Measurements from ENCODE around the gene C5orf58. TPM values are rescaled to one million over a fixed set of nuclear protein-coding genes. Genes with fewer than 3 reads are reported as not detected.

The C5orf58 gene
- total and polyA plus RNA-seq, 10 of the 15 experiments (the other 5 are each of a cell fraction or from before 2014, with no cell fraction given), result 0.13 to 0.27 (median 0.26) TPM; not detected in 7

DNA sequence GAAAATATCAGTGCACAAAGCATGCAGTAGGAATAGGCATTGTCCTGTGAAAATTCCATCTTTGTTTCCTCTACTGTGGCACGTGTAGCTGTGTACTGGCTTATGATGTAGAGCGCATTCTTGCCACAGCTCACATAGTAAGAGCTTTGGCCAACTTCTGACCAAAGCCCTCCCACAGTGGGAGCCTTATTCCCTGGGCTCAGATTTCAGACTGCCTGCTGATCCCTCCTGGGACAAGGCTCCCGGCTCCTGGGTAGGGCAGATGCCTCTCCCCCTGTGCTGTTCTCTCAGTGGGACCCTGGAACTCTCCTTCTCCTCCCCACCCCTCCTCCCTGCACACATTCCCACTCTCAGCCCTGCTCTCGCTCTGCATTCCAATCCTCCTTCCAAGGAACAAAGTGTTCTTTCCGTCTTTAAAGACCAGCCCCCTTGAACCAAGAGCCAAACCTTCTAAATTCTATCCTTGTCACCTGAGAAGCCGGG is 47.3 kb downstream of the C5orf58 start (continued):
- TF ChIP-seq, protein P1, sequence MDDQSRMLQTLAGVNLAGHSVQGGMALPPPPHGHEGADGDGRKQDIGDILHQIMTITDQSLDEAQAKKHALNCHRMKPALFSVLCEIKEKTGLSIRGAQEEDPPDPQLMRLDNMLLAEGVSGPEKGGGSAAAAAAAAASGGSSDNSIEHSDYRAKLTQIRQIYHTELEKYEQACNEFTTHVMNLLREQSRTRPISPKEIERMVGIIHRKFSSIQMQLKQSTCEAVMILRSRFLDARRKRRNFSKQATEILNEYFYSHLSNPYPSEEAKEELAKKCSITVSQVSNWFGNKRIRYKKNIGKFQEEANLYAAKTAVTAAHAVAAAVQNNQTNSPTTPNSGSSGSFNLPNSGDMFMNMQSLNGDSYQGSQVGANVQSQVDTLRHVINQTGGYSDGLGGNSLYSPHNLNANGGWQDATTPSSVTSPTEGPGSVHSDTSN (IDR thresholded peaks at IDR 0.05; ENCODE audit: insufficient replicate concordance, low read depth, low read length), result no peak
- TF ChIP-seq IKZF1 (conservative IDR thresholded peaks at IDR 0.05) (no peak), CHD4 (IDR thresholded peaks at IDR 0.05) (no peak), IKZF2 (IDR thresholded peaks at IDR 0.05) (no peak), PAX8 (IDR thresholded peaks at IDR 0.05) (no peak)
- TF ChIP-seq, protein P2, sequence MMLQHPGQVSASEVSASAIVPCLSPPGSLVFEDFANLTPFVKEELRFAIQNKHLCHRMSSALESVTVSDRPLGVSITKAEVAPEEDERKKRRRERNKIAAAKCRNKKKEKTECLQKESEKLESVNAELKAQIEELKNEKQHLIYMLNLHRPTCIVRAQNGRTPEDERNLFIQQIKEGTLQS (IDR thresholded peaks at IDR 0.05; ENCODE audit: borderline replicate concordance, extremely low read depth, low read depth, low read length), result no peak

DNA sequence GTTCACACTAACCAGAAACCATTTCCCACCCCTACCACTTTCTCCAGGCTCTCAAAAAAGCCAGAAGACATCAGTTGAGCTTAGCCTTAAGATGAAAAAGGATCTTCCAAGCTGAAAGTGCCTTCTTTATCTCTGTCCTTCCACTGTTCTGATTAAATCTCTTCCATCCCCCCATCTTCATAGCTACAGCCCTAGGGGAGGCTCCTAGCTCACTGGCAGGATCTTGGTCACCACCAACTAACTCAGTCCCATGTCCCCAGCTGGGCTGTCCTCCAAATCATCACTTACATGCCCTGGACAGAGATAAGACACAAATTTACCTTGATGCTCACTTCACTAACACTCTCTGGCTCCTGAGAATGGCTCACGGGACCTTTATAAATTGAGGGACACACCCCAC is 50.5 kb downstream of the C5orf58 start:
- SMC1A ChIA-PET (ENCODE audit: uncharacterized antibody, unreplicated experiment), result interaction anchor here (0.7 to 2.3 kb wide), 10 partner anchors 9 to 56 kb away, joined by 3 to 35 read pairs (median 6); partner anchors contain the start of gene LCP2
- Histone ChIP-seq H3K36me3 (ENCODE audit: control insufficient read depth in 2 of 2, insufficient read depth in 2 of 2, low read length in 1 of 2) (peaks cover 4 to 5% of the 10 kb centered on the region in 2 experiments; a peak in 3 of 4 replicates), H3K4me1 (ENCODE audit: control insufficient read depth, insufficient read depth, low read length) (peaks cover 16% of the 10 kb centered on the region), H3K4me2 (ENCODE audit: control insufficient read depth, insufficient read depth) (no peak overlapping the region), H3K79me2 (ENCODE audit: control insufficient read depth, insufficient read depth, low read length) (no peaks in the 10 kb centered on the region), H3K27me3 (replicated peaks in 1 of 2; ENCODE audit: control insufficient read depth in 2 of 2, insufficient read depth in 2 of 2, low read length in 1 of 2) (no peaks in the 10 kb centered on the region), H2AFZ (ENCODE audit: control insufficient read depth, low read depth, low read length) (no peak overlapping the region), H3K27ac (ENCODE audit: control insufficient read depth, insufficient read depth) (no peak overlapping the region), H3K9ac (ENCODE audit: control insufficient read depth, insufficient read depth, low read length) (no peak overlapping the region), H3K4me3 (no peak overlapping the region), H3K9me3 (replicated peaks; ENCODE audit: control insufficient read depth, insufficient read depth, low read length) (peaks cover 11% of the 10 kb centered on the region; the same call in 2 of the 3 replicates), H4K20me1 (ENCODE audit: control insufficient read depth, insufficient read depth) (no peaks in the 10 kb centered on the region)
- in situ Hi-C loops (cut with MboI), result no loop called here
- CTCF ChIA-PET, result interaction anchor here (0.9 to 2.4 kb wide), 12 partner anchors 9 to 127 kb away, joined by 3 to 13 read pairs (median 6); partner anchors contain the start of gene LCP2
- 100% methylated on average over 1 of the region's 1 CpG for WGBS (ENCODE audit: insufficient coverage, insufficient replicate concordance, low lambda C conversion rate, missing lambda C conversion rate)
- DNase-seq (ENCODE audit: low read depth, low spot score) (no peak), ATAC-seq (no peak), FAIRE-seq (no peak)
- intact Hi-C loops (cut with micrococcal nuclease; ENCODE audit: unreplicated experiment), result no loop called here
- TF ChIP-seq YBX1 (IDR thresholded peaks at IDR 0.05) (no peak), SMC3 (IDR thresholded peaks at IDR 0.05; ENCODE audit: borderline replicate concordance, low read length) (no peak), MEF2B (IDR thresholded peaks at IDR 0.05; ENCODE audit: partially characterized antibody, poor library complexity, severe bottlenecking) (no peak), BMI1 (IDR thresholded peaks at IDR 0.05; ENCODE audit: borderline replicate concordance) (no peak), GABPA (IDR thresholded peaks at IDR 0.05; ENCODE audit: low read depth) (no peak), RB1 (IDR thresholded peaks at IDR 0.05; ENCODE audit: borderline replicate concordance) (no peak), MYB (IDR thresholded peaks at IDR 0.05; ENCODE audit: borderline replicate concordance, low read depth, low read length) (no peak), SMAD5 (IDR thresholded peaks at IDR 0.05; ENCODE audit: low read depth) (no peak), ZNF24 (IDR thresholded peaks at IDR 0.05) (no peak), ATF7 (IDR thresholded peaks at IDR 0.05; ENCODE audit: low read depth) (no peak), FOXK2 (IDR thresholded peaks at IDR 0.05) (no peak), MEF2A (IDR thresholded peaks at IDR 0.05; ENCODE audit: insufficient read depth, low read depth, low read length) (no peak)
- TF ChIP-seq, protein P3, sequence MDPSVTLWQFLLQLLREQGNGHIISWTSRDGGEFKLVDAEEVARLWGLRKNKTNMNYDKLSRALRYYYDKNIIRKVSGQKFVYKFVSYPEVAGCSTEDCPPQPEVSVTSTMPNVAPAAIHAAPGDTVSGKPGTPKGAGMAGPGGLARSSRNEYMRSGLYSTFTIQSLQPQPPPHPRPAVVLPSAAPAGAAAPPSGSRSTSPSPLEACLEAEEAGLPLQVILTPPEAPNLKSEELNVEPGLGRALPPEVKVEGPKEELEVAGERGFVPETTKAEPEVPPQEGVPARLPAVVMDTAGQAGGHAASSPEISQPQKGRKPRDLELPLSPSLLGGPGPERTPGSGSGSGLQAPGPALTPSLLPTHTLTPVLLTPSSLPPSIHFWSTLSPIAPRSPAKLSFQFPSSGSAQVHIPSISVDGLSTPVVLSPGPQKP (IDR thresholded peaks at IDR 0.05; ENCODE audit: low read depth, low read length), result no peak
- RAD21 ChIA-PET (ENCODE audit: unreplicated experiment), result interaction anchor here (1.0 to 1.6 kb wide), 5 partner anchors 10 to 56 kb away, joined by 3 to 9 read pairs (median 4); no protein-coding TSS in a partner anchor
- POLR2A ChIA-PET, result interaction anchor here (1.2 to 2.7 kb wide), 3 partner anchors 10 to 45 kb away, joined by 3 to 16 read pairs (median 11); no protein-coding TSS in a partner anchor
- BruUV-seq (replicated peaks), result no TSS peak

Measured in GM12878 (cell line).